GM12865 (cell line): ENCODE measurements around the gene TLL1.
A peak's percentile ranks its signal among the peaks of the same experiment; 100 is the strongest.

Experiments used
- DNase-seq: peaks from one replicate; pipeline ENCODE4 v3.0.0; 2010; ENCODE audit warnings: low read depth
- H3K4me3 ChIP-seq: 2 replicates; pipeline ENCODE4 v1.5.1; 2011; ENCODE audit warnings: mild to moderate bottlenecking, low read depth, low read length, control low read depth
- TF ChIP-seq, protein P1 (sequence below): IDR thresholded peaks from 2 replicates; pipeline ENCODE4 v1.5.1; 2011; ENCODE audit warnings: low read length, control low read depth, low read depth, inconsistent platforms; ENCODE audit not compliant: insufficient read depth; ENCODE audit errors: missing control alignments

TLL1 gene

GRCh38 chr4:166021617-166022016 lies 148.6 kb downstream of the TLL1 start:
- H3K4me3 ChIP-seq: no peak overlapping the region
- TF ChIP-seq, protein P1, sequence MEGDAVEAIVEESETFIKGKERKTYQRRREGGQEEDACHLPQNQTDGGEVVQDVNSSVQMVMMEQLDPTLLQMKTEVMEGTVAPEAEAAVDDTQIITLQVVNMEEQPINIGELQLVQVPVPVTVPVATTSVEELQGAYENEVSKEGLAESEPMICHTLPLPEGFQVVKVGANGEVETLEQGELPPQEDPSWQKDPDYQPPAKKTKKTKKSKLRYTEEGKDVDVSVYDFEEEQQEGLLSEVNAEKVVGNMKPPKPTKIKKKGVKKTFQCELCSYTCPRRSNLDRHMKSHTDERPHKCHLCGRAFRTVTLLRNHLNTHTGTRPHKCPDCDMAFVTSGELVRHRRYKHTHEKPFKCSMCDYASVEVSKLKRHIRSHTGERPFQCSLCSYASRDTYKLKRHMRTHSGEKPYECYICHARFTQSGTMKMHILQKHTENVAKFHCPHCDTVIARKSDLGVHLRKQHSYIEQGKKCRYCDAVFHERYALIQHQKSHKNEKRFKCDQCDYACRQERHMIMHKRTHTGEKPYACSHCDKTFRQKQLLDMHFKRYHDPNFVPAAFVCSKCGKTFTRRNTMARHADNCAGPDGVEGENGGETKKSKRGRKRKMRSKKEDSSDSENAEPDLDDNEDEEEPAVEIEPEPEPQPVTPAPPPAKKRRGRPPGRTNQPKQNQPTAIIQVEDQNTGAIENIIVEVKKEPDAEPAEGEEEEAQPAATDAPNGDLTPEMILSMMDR: no peak
- no peak for DNase-seq

DNA sequence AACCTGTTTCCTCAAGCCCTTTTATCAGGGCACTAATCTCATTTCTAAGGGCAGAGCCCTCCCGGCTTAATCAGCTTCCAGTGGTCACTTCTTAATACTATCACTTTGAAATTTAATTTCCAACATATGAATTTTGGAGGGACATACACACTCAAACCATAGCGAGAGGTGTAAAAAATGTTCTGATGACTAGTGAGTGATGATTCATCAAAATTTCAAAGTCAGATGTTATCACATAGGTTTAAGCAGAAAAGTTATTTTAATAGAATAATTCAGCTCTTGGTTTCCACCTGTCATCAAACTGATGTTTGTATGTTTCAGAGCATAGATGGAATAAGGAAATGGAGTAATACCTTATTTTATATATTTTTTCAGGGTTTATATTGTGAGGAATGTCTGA lies 161.9 kb downstream of the TLL1 start:
- TF ChIP-seq, protein P1: no peak
- no peak overlapping the region for H3K4me3 ChIP-seq
- no peak for DNase-seq

DNA sequence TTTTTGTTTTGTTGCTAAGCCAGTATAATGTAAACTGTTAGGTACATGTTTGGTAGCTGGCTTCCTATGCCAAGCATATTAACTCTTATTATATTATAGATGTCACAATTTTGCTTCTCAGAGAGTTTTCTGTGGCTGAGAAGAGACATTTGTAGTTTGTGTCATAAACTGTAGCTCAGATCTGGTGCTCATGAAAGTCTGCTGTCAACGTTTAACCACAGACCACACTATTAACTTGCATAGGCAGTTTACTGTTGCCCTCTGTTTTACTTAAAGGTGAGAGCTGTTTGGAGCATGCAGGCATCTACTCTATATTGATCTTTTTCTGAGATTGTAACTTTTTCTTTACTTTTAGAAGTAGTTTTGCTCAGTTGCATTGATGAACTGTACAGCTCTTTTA lies 166.8 kb downstream of the TLL1 start:
- no peak overlapping the region for H3K4me3 ChIP-seq
- TF ChIP-seq, protein P1: no peak
- DNase-seq: no peak

DNA sequence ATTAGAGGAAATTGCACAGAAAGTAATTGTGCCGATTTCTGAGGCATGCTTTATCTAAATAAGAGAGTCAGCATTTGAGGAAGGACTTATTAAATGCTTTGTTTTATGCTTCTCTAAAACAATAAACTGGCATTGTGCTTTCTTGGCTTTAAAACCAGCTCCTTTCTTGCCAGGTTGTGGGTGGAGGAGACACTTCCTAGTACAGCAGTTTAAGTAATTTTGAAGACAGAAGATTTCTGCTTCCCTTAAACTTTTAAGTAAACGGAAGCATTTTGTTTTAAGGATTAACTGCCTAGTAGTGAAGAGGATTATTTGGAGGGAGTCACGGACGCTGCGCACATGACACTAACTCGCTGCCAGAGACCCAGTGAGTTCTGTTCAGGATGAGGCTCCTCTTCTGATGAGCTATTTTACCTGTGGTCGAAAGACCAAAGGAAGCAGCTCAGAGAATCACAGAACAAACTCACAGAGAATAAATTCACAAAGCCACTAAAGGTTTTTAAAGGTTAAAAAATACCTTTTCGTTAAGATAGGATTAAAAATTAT lies 169.5 kb downstream of the TLL1 start:
- no peak for DNase-seq
- TF ChIP-seq, protein P1: no peak

GRCh38 chr4:166043801-166044200 lies 170.8 kb downstream of the TLL1 start:
- no peak for DNase-seq
- TF ChIP-seq, protein P1: no peak
- H3K4me3 ChIP-seq: no peak overlapping the region

More for the DNA sequence above, 169.5 kb downstream of the TLL1 start:
- no peak overlapping the region for H3K4me3 ChIP-seq

- TF ChIP-seq, protein P1: no peak
- no peak overlapping the region for H3K4me3 ChIP-seq
- no peak for DNase-seq
These were observed 171.8 kb downstream of the TLL1 start for GRCh38 chr4:166044871-166045270.

DNA sequence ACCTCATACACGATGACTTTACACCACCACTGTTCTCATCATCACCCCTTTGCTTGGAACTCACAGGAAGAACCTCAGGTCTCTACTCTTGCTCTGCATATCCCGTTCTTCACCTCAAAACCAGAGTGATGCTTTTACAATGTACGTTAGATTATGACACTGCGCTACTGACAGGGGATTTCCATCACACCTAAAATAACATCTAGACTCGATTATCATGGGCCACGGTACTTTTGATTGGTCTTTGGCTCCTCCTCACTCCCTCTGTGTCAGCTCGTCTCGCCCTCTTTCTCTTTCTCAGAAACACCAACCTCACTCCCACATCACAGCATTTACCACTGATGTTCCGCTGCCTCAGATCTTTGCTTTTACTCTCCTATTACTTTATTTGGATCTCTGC lies 172.4 kb downstream of the TLL1 start:
- TF ChIP-seq, protein P1: no peak
- peak; percentile 79 for DNase-seq
- H3K4me3 ChIP-seq: peak overlapping the region; percentile 34; the same call in 1 of the 2 replicates
